PC-3 (cell line): ENCODE measurements around the gene NDUFA1.

Experiments used
- EZH2 ChIP-seq: fragments of 300-600 bp; sonication (generic); IDR thresholded peaks from one replicate; pipeline ENCODE4 v1.6.1; 2017; ENCODE audit warnings: antibody characterized with exemption, mild to moderate bottlenecking, low read length; ENCODE audit not compliant: unreplicated experiment
- EZH2phosphoT487 ChIP-seq: fragments of 300-600 bp; sonication (generic); IDR thresholded peaks from 2 replicates; pipeline ENCODE4 v1.6.1; 2018; ENCODE audit warnings: mild to moderate bottlenecking, antibody characterized with exemption, low read length, borderline replicate concordance
- TF ChIP-seq, protein P1 (sequence below): fragments of 300-600 bp; sonication (generic); conservative IDR thresholded peaks from 2 replicates; pipeline ENCODE4 v1.5.1; 2017; ENCODE audit warnings: antibody characterized with exemption, low read depth, mild to moderate bottlenecking, low read length

DNA sequence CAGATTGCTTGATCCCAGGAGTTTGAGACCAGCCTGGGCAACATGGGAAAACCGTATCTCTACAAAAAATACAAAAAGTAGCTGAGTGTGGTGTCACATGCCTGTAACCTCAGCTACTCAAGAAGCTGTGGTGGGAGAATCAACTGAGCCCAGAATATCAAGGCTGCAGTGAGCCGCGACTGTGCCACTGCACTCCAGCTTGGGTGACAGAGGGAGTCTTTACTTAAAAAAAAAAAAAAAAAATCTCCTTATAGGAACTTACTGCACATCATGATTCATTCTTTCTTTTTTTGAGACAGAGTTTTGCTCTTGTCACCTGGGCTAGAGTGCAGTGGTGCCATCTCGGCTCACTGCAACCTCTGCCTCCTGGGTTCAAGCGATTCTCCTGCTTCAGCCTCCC lies 43.2 kb upstream of the NDUFA1 start:
- TF ChIP-seq, protein P1, sequence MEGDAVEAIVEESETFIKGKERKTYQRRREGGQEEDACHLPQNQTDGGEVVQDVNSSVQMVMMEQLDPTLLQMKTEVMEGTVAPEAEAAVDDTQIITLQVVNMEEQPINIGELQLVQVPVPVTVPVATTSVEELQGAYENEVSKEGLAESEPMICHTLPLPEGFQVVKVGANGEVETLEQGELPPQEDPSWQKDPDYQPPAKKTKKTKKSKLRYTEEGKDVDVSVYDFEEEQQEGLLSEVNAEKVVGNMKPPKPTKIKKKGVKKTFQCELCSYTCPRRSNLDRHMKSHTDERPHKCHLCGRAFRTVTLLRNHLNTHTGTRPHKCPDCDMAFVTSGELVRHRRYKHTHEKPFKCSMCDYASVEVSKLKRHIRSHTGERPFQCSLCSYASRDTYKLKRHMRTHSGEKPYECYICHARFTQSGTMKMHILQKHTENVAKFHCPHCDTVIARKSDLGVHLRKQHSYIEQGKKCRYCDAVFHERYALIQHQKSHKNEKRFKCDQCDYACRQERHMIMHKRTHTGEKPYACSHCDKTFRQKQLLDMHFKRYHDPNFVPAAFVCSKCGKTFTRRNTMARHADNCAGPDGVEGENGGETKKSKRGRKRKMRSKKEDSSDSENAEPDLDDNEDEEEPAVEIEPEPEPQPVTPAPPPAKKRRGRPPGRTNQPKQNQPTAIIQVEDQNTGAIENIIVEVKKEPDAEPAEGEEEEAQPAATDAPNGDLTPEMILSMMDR, result no peak
- no peak for TF ChIP-seq EZH2
- TF ChIP-seq EZH2phosphoT487, result no peak
